ENCODE results near the gene STC2. TPM values are rescaled to one million over a fixed set of nuclear protein-coding genes. Genes with fewer than 3 reads are reported as not detected.

Gene STC2
- total and polyA plus RNA-seq, 2 of the 8 experiments (the other 6 are each of a cell fraction or from before 2014, with no cell fraction given) = 26.4 to 53.1 TPM

- TF ChIP-seq CEBPB (IDR thresholded peaks at IDR 0.05; ENCODE audit: low read depth, low read length) = no peak
- no peak for TF ChIP-seq ZNF274 (IDR thresholded peaks at IDR 0.05; ENCODE audit: borderline replicate concordance, extremely low read depth, low read length)
- no peak for TF ChIP-seq KDM5A (IDR thresholded peaks at IDR 0.05; ENCODE audit: low read length)
- no peak for TF ChIP-seq BACH1 (IDR thresholded peaks at IDR 0.05; ENCODE audit: low read length)
- no peak for TF ChIP-seq CTCF (IDR thresholded peaks at IDR 0.05; ENCODE audit: control extremely low read depth in 1 of 3, insufficient read depth in 1 of 3, low read depth in 1 of 3, low read length in 3 of 3)
- 73% methylated on average over 17 of the region's 17 CpGs; no CpG with 5 or more reads in 1 of the 2 experiments for WGBS, 2 experiments (ENCODE audit: extremely low coverage in 1 of 2, insufficient coverage in 1 of 2, insufficient read length in 1 of 2, insufficient replicate concordance in 2 of 2, low coverage in 1 of 2, low lambda C conversion rate in 2 of 2, missing lambda C conversion rate in 1 of 2)
- no peaks in the 10 kb centered on the region for H3K79me1 ChIP-seq (ENCODE audit: low read depth, low read length)
- no peak overlapping the region for H3K27ac ChIP-seq (ENCODE audit: low read depth, low read length)
- CTCF ChIA-PET (ENCODE audit: partially characterized antibody) = interaction anchor here (0.7 to 3.2 kb wide), 4 partner anchors 10 to 29 kb away, joined by 3 to 22 read pairs (median 6); no protein-coding TSS in a partner anchor
- no peaks in the 10 kb centered on the region for H4K20me1 ChIP-seq (replicated peaks in 1 of 2; ENCODE audit: control insufficient read depth in 1 of 2, insufficient read depth in 2 of 2, low read length in 2 of 2)
- no peak overlapping the region for H3K14ac ChIP-seq (ENCODE audit: insufficient read length)
- H3K23me2 ChIP-seq (ENCODE audit: low read depth, low read length) = no peaks in the 10 kb centered on the region
- H3K9me3 ChIP-seq (ENCODE audit: insufficient read depth in 2 of 2, low read depth in 1 of 2, low read length in 1 of 2) = no peaks in the 10 kb centered on the region
- POLR2A ChIA-PET (ENCODE audit: partially characterized antibody) = interaction anchor here (0.6 to 25.8 kb wide), 5 partner anchors 8 to 524 kb away, joined by 3 to 536 read pairs (median 10); partner anchors contain the start of gene STC2
- H3K4me1 ChIP-seq (replicated peaks in 1 of 4; ENCODE audit: control insufficient read depth in 3 of 4, insufficient read depth in 4 of 4, low read length in 3 of 4) = peaks cover 15 to 32% (median 23%) of the 10 kb centered on the region in 4 experiments
- H4K8ac ChIP-seq (ENCODE audit: extremely low read depth, insufficient read depth, low read length) = no peak overlapping the region; the same call in 1 of the 2 replicates
- H3K9ac ChIP-seq (replicated peaks in 1 of 4; ENCODE audit: extremely low read depth in 1 of 4, low read depth in 3 of 4, low read length in 3 of 4) = no peak overlapping the region
- H3K4ac ChIP-seq (replicated peaks; ENCODE audit: insufficient read length, low read depth, low read length) = no peak overlapping the region
- H2BK15ac ChIP-seq (ENCODE audit: low read length) = no peak overlapping the region; the same call in 1 of the 2 replicates
- no peak for FAIRE-seq
- H2BK20ac ChIP-seq (ENCODE audit: low read length) = no peak overlapping the region; the same call in 1 of the 2 replicates
- no peak overlapping the region for H3K56ac ChIP-seq (replicated peaks; ENCODE audit: insufficient read length, low read depth, low read length)
- H4K91ac ChIP-seq (replicated peaks; ENCODE audit: insufficient read length, low read length) = peak overlapping the region; percentile 36
- H3K18ac ChIP-seq (ENCODE audit: extremely low read depth, low read length) = peak overlapping the region; percentile 15; the same call in 1 of the 2 replicates
- no peak overlapping the region for H2AK5ac ChIP-seq (ENCODE audit: low read depth, low read length)
- no peaks in the 10 kb centered on the region for H3K79me2 ChIP-seq (ENCODE audit: control insufficient read depth in 1 of 2, insufficient read depth in 2 of 2, low read length in 2 of 2)
- no peak overlapping the region for H2BK120ac ChIP-seq (replicated peaks; ENCODE audit: low read depth, low read length)
- H4K5ac ChIP-seq (ENCODE audit: insufficient read length, low read depth, low read length) = no peak overlapping the region
- H3K4me3 ChIP-seq (ENCODE audit: extremely low read depth in 1 of 4, insufficient read depth in 2 of 4, low read depth in 3 of 4, low read length in 4 of 4) = no peak overlapping the region
- H3K36me3 ChIP-seq (ENCODE audit: control insufficient read depth in 2 of 4, insufficient read depth in 4 of 4, low read length in 3 of 4) = no peaks in the 10 kb centered on the region
- H3K23ac ChIP-seq (ENCODE audit: insufficient read length) = no peak overlapping the region
- H2AFZ ChIP-seq (ENCODE audit: low read length) = no peak overlapping the region
- no peaks in the 10 kb centered on the region; a peak in 2 of 7 replicates for H3K27me3 ChIP-seq (replicated peaks in 1 of 4; ENCODE audit: control insufficient read depth in 3 of 4, extremely low read depth in 1 of 4, insufficient read depth in 3 of 4, low read length in 3 of 4)
- H2BK12ac ChIP-seq (ENCODE audit: low read depth, low read length) = no peak overlapping the region; the same call in 1 of the 2 replicates
- no peak for DNase-seq (ENCODE audit: low read depth in 1 of 2, low spot score in 2 of 2)
- H2BK5ac ChIP-seq (ENCODE audit: low read depth, low read length) = peak overlapping the region; percentile 2; the same call in 1 of the 2 replicates
- H3K4me2 ChIP-seq (ENCODE audit: insufficient read depth in 1 of 2, low read depth in 2 of 2, low read length in 2 of 2) = peak overlapping the region in 1 of 2 experiments; percentile 19; a peak in 2 of 4 replicates
These were observed 26.3 kb downstream of the STC2 start for GRCh38 chr5:173301695-173302545.
